ENCODE results near the gene TTBK1.

The TTBK1 gene

DNA sequence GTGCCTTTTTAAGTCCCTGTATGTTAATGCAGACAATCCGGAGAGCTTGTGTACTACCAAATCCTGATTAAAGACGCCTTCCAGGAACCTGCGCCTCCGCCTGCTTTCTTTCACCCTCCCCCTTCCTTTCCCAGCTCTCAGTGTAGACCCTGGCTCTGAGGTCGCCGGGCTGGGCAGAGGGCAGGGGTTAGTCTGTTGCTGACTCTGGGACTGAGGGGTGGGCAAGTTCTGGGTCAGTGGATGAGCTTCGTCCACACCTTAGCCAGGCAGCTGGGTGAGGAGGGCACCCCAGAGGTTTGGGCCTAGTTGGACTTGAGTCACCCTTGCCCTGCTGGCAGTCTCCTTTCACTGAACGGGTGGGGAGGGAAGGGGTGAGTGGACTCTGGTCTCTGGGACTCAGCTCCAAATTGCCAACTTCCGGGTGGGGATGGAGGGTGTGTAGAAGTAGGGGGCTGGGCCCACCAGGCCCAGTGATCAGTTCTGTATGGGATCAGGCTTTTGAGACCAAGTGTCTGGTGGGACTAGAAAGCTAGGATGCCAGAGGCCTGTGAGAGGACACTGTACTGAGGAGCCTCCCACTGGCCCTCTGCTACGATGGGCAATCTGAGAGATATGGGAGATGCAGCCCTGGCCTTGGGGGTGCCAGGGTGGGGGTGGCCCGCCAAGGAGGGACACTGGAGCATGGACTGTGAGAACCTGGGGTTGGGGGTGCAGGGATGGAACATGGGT is 33.5 kb downstream of the TTBK1 start:
- TF ChIP-seq POLR2A (IDR thresholded peaks at IDR 0.05; ENCODE audit: extremely low read depth, insufficient read length) (no peak), CTCF (IDR thresholded peaks at IDR 0.05; ENCODE audit: low read depth, low read length) (no peak)
- no peak for DNase-seq (ENCODE audit: low read depth)
- no peak overlapping the region for H3K4me3 ChIP-seq (ENCODE audit: low read depth, low read length)

GRCh38 chr6:43277306-43277642 is 34.0 kb downstream of the TTBK1 start:
- no peak overlapping the region for H3K4me3 ChIP-seq (ENCODE audit: low read depth, low read length)
- TF ChIP-seq MYC (IDR thresholded peaks at IDR 0.05; ENCODE audit: low read depth, low read length) = no peak

DNA sequence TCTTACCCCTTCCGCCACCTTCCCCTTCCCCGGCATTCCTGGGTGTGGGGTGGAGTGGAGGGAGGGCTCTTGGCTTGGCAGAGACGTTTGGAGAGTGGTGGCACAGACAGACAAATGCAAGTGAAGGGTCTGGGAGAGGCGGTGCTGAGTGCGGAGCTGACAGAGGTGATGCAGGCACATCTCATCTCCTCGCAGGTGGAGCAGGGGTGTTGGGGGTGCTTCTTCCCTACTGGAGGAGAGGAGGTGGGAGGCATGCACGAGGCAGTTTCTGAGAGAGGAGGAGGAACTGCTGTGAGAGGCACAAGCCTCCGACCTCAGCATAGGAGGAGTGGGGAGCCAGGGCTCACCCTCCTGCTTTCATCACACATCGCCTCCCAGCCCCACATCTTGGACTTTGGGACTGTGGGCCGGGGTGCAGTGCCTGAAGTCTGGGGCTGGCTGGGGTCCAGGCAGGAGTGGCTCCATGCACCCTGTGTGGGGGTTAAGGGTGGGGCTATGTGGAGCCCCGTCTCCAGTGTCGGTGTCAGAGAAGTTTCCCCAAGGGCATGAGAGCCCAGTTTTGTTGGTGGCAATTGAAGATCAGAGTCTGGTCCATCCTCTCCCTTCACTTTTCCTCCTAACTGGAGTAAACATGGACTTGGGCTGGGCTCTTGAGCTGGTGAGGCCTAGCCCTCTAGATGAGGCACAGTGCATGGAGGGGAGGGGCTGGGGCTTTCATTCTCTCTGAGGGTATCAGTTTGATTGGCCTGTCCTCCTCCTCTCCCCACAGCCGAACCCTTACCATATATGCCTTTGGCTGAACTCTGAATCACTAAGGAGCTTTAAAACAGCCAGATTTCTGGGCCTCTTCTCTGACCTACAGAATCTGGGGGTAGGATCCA is 34.6 kb downstream of the TTBK1 start:
- TF ChIP-seq CTCF (IDR thresholded peaks at IDR 0.05; ENCODE audit: low read depth, low read length) = no peak
- TF ChIP-seq MYC (IDR thresholded peaks at IDR 0.05; ENCODE audit: low read depth, low read length) = no peak
- TF ChIP-seq POLR2A (IDR thresholded peaks at IDR 0.05; ENCODE audit: extremely low read depth, insufficient read length) = no peak
- no peak for TF ChIP-seq MAX (IDR thresholded peaks at IDR 0.05; ENCODE audit: low read depth, low read length)
- no peak overlapping the region for H3K4me3 ChIP-seq (ENCODE audit: low read depth, low read length)
- DNase-seq (ENCODE audit: low read depth) = no peak

More at GRCh38 chr6:43277306-43277642, 34.0 kb downstream of the TTBK1 start:
- DNase-seq (ENCODE audit: low read depth) = no peak

DNA sequence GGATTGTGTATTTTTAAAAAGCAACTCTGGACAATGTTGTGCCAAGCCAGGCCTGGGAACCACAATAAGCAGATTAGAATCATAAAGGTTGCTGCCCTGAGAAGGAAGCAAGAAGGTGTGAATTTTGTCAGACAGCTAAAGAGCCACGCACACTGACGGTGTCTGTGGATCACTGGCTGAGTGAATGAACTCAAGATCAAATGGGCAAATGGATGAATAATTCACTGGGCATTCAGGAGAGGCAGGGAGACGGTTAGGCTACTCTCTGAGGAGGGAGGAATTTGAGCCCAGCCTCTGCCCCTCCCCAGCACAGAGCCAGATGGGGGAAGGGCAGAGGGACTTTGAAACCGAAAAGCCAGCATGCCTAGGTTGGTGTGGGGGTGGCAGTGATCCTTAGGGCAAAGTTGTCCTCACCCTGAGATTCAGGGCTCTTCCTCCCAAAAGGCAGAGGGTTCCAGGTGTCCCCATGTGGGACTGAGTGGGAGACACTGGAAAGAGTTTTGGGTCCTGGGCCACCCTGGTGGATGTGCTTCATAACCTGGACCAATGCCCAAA is 35.3 kb downstream of the TTBK1 start:
- TF ChIP-seq MAX (IDR thresholded peaks at IDR 0.05; ENCODE audit: low read depth, low read length) = no peak
- no peak for TF ChIP-seq CTCF (IDR thresholded peaks at IDR 0.05; ENCODE audit: low read depth, low read length)
- TF ChIP-seq POLR2A (IDR thresholded peaks at IDR 0.05; ENCODE audit: extremely low read depth, insufficient read length) = no peak
- TF ChIP-seq MYC (IDR thresholded peaks at IDR 0.05; ENCODE audit: low read depth, low read length) = no peak
- no peak overlapping the region for H3K4me3 ChIP-seq (ENCODE audit: low read depth, low read length)
- no peak for DNase-seq (ENCODE audit: low read depth)

- no peak for DNase-seq (ENCODE audit: low read depth)
- H3K4me3 ChIP-seq (ENCODE audit: low read depth, low read length) = no peak overlapping the region
- TF ChIP-seq POLR2A (IDR thresholded peaks at IDR 0.05; ENCODE audit: extremely low read depth, insufficient read length) (no peak), MAX (IDR thresholded peaks at IDR 0.05; ENCODE audit: low read depth, low read length) (no peak), CTCF (IDR thresholded peaks at IDR 0.05; ENCODE audit: low read depth, low read length) (no peak), MYC (IDR thresholded peaks at IDR 0.05; ENCODE audit: low read depth, low read length) (no peak)
Measured at GRCh38 chr6:43280234-43280633, 37.0 kb downstream of the TTBK1 start.

GRCh38 chr6:43282060-43282459 is 38.8 kb downstream of the TTBK1 start:
- TF ChIP-seq CTCF (IDR thresholded peaks at IDR 0.05; ENCODE audit: low read depth, low read length) (no peak), MYC (IDR thresholded peaks at IDR 0.05; ENCODE audit: low read depth, low read length) (no peak), MAX (IDR thresholded peaks at IDR 0.05; ENCODE audit: low read depth, low read length) (no peak), POLR2A (IDR thresholded peaks at IDR 0.05; ENCODE audit: extremely low read depth, insufficient read length) (no peak)
- H3K4me3 ChIP-seq (ENCODE audit: low read depth, low read length) = no peak overlapping the region
- DNase-seq (ENCODE audit: low read depth) = no peak
